IMR-90 (cell line): ENCODE results near the gene STAG2. TPM values are rescaled to one million over a fixed set of nuclear protein-coding genes. Genes with fewer than 3 reads are reported as not detected.

Experiments
- ATAC-seq: fragments of 200-7000 bp; cut with Tn5 transposase; 2 replicates; pipeline ENCODE4 v1.9.1; 2020; ENCODE audit warnings: low read depth, mild to moderate bottlenecking, moderate library complexity
- BruUV-seq: library from RNA; stranded (reverse); fragments of 400-500 nt; replicated peaks from 2 replicates; lab custom pipeline; 2021; lab: Mats Ljungman, UMichigan
- CTCF ChIA-PET: fragments of 300-600 bp; formaldehyde crosslinking; extraction: SDS; loops from one replicate; lab custom pipeline; 2021; ENCODE audit warnings: antibody characterized with exemption; lab: Yijun Ruan, JAX
- POLR2A ChIA-PET: fragments of 300-600 bp; sonication (Branson Sonifier 250); formaldehyde crosslinking; loops from one replicate; lab custom pipeline; 2022; ENCODE audit warnings: antibody characterized with exemption; ENCODE audit not compliant: unreplicated experiment; lab: Charles Lee
- DNase-seq: peaks from one replicate; pipeline ENCODE4 v3.0.0; 2013
- H2AFZ ChIP-seq: replicated peaks from 2 replicates; pipeline ENCODE3; 2013; ENCODE audit warnings: low read length, mild to moderate bottlenecking; ENCODE audit not compliant: poor library complexity
- H2AK5ac ChIP-seq: 2 replicates; pipeline ENCODE4 v1.6.1; 2013; ENCODE audit warnings: low read depth, low read length, inconsistent platforms
- H2AK9ac ChIP-seq: replicated peaks from 2 replicates; pipeline ENCODE3; 2013; ENCODE audit warnings: mild to moderate bottlenecking, low read depth, low read length, moderate library complexity; ENCODE audit not compliant: poor library complexity
- H2BK120ac ChIP-seq: 2 replicates; pipeline ENCODE4 v1.6.1; 2013; ENCODE audit warnings: low read depth, low read length, inconsistent platforms
- H2BK15ac ChIP-seq: 3 replicates; pipeline ENCODE4 v1.6.1; 2013; ENCODE audit warnings: low read depth, low read length, inconsistent platforms
- H2BK20ac ChIP-seq: 2 replicates; pipeline ENCODE4 v1.6.1; 2013; ENCODE audit warnings: low read depth, mild to moderate bottlenecking, inconsistent platforms, low read length, moderate library complexity
- H2BK5ac ChIP-seq: 2 replicates; pipeline ENCODE4 v1.6.1; 2013; ENCODE audit warnings: mild to moderate bottlenecking, low read depth, low read length, inconsistent platforms; ENCODE audit not compliant: poor library complexity, severe bottlenecking
- H3K14ac ChIP-seq: replicated peaks from 2 replicates; pipeline ENCODE4 v1.6.1; 2013; ENCODE audit warnings: low read depth, low read length, inconsistent platforms
- H3K18ac ChIP-seq: 2 replicates; pipeline ENCODE4 v1.6.1; 2013; ENCODE audit warnings: low read depth, low read length, control low read depth
- H3K23ac ChIP-seq: 2 replicates; pipeline ENCODE4 v1.6.1; 2013; ENCODE audit warnings: low read depth, low read length, inconsistent platforms
- H3K27ac ChIP-seq: 2 replicates; pipeline ENCODE4 v1.5.1; 2013; ENCODE audit warnings: mild to moderate bottlenecking, control low read depth, low read length; ENCODE audit not compliant: insufficient read depth
- H3K27me3 ChIP-seq: 2 replicates; pipeline ENCODE4 v1.6.1; 2013; ENCODE audit warnings: low read length; ENCODE audit not compliant: control insufficient read depth, insufficient read depth
- H3K36me3 ChIP-seq: 2 replicates; pipeline ENCODE4 v1.6.1; 2013; ENCODE audit warnings: low read length, mixed read lengths; ENCODE audit not compliant: control insufficient read depth, insufficient read depth
- H3K4ac ChIP-seq: 2 replicates; pipeline ENCODE4 v1.6.1; 2013; ENCODE audit warnings: low read depth, low read length, inconsistent platforms
- H3K4me1 ChIP-seq: 2 replicates; pipeline ENCODE4 v1.6.1; 2013; ENCODE audit warnings: low read length, mixed read lengths; ENCODE audit not compliant: control insufficient read depth, insufficient read depth
- H3K4me2 ChIP-seq: 2 replicates; pipeline ENCODE4 v1.6.1; 2013; ENCODE audit warnings: low read depth, mild to moderate bottlenecking, control low read depth, low read length, moderate library complexity
- H3K4me3 ChIP-seq: 2 replicates; pipeline ENCODE4 v1.5.1; 2013; ENCODE audit warnings: low read depth, mild to moderate bottlenecking, control low read depth, low read length, moderate library complexity; ENCODE audit not compliant: insufficient read depth
- H3K56ac ChIP-seq: 2 replicates; pipeline ENCODE4 v1.6.1; 2013; ENCODE audit warnings: low read length, inconsistent platforms; ENCODE audit not compliant: insufficient read depth; ENCODE audit errors: extremely low read depth
- H3K79me1 ChIP-seq, 2 experiments: 2 replicates each; pipeline ENCODE4 v1.6.1; 2013; ENCODE audit warnings: low read length in 2 of 2, inconsistent platforms in 1 of 2, low read depth in 1 of 2
- H3K9ac ChIP-seq: 2 replicates; pipeline ENCODE4 v1.6.1; 2013; ENCODE audit warnings: low read depth, low read length, control low read depth
- H3K9me1 ChIP-seq: 2 replicates; pipeline ENCODE4 v1.6.1; 2013; ENCODE audit warnings: low read length, inconsistent platforms; ENCODE audit not compliant: insufficient read depth
- H3K9me3 ChIP-seq: 2 replicates; pipeline ENCODE4 v1.6.1; 2013; ENCODE audit warnings: low read length; ENCODE audit not compliant: control insufficient read depth, insufficient read depth
- H4K20me1 ChIP-seq: 2 replicates; pipeline ENCODE4 v1.6.1; 2013; ENCODE audit warnings: low read length, inconsistent platforms; ENCODE audit not compliant: insufficient read depth
- H4K5ac ChIP-seq: 2 replicates; pipeline ENCODE4 v1.6.1; 2013; ENCODE audit warnings: mild to moderate bottlenecking, low read depth, low read length, control low read depth
- H4K8ac ChIP-seq, 2 experiments: 2 replicates each; pipeline ENCODE4 v1.6.1; 2013; ENCODE audit warnings: low read depth in 2 of 2, low read length in 2 of 2, control low read depth in 1 of 2, inconsistent platforms in 1 of 2
- H4K91ac ChIP-seq: 2 replicates; pipeline ENCODE4 v1.6.1; 2013; ENCODE audit warnings: low read depth, low read length, inconsistent platforms; ENCODE audit not compliant: insufficient read depth
- CEBPB ChIP-seq: IDR thresholded peaks from 2 replicates; pipeline ENCODE4 v1.6.1; 2012; ENCODE audit warnings: low read depth, low read length, improper control_type of control experiment
- WGBS, 2 experiments: methylation state at CpG; one replicate each; pipeline versions ENCODE4 v1.1.5 to v1.1.7; 2013; ENCODE audit warnings: missing lambda C conversion rate in 2 of 2; ENCODE audit not compliant: insufficient read length in 1 of 2; ENCODE audit errors: extremely low coverage in 2 of 2; 5-methylcytosine and 5-hydroxymethylcytosine counted together
- dilution Hi-C: fragments of 300-500 bp; cut with HindIII; formaldehyde crosslinking; loops from one replicate; pipeline ENCODE4 v1.14.3; 2018; ENCODE audit warnings: low sequenced_read_pairs; ENCODE audit not compliant: unreplicated experiment
- in situ Hi-C: fragments of 300-500 bp; cut with MboI; formaldehyde crosslinking; loops from 3 replicates; pipeline ENCODE4 v1.14.3; 2019; ENCODE audit warnings: low sequenced_read_pairs, inconsistent platforms, mixed read lengths
- intact Hi-C: fragments of 100-400 bp; cut with micrococcal nuclease; formaldehyde crosslinking; loops from 2 replicates; pipeline ENCODE4 v1.10.0; 2022
- polyA plus RNA-seq, 3 experiments: library from polyadenylated mRNA; depleted of rRNA; stranded (reverse); fragments of >200 nt; gene quantifications; 2 replicates each; pipeline ENCODE4 v1.2.3, GENCODE V29; 2012; ENCODE audit warnings: low replicate concordance in 1 of 3
- total RNA-seq: library from RNA; depleted of rRNA; stranded (reverse); fragments of >200 nt; gene quantifications from 2 replicates; pipeline ENCODE4 v1.2.3, GENCODE V29; 2012

STAG2 gene
- total and polyA plus RNA-seq, 2 of the 4 experiments (the other 2 are of a cell fraction), result 19.6 to 71.2 TPM

DNA sequence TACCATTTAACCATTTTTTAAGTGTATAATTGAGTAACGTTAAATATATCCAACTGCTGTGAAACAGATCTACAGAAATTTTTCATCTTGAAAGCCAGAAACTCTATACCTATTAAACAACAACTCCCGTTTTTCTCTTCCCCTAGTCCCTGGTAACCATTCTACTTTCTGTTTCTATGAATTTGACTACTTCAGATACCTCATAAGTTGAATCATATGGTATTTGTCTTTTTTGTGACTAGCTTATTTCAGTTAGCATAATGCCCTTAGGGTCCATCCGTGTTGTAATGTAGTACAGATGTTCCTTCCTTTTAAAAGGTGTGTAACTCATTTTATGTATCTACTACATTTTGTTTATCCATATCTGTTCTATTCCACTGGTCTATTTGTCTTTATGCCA is 48.7 kb downstream of the STAG2 start:
- Histone ChIP-seq H2AFZ (no peak overlapping the region), H4K5ac (no peak overlapping the region), H4K20me1 (peaks cover 44% of the 10 kb centered on the region), H4K8ac (no peak overlapping the region), H3K4ac (no peak overlapping the region), H3K27me3 (no peaks in the 10 kb centered on the region), H3K36me3 (no peaks in the 10 kb centered on the region), H2AK5ac (no peak overlapping the region), H2BK120ac (no peak overlapping the region), H3K56ac (no peak overlapping the region), H3K4me1 (no peaks in the 10 kb centered on the region), H3K9me1 (no peaks in the 10 kb centered on the region), H3K4me3 (no peak overlapping the region), H2BK20ac (no peak overlapping the region), H3K9ac (no peak overlapping the region), H3K4me2 (no peak overlapping the region), H2BK15ac (no peak overlapping the region), H3K18ac (no peak overlapping the region), H3K14ac (no peak overlapping the region), H3K23ac (no peak overlapping the region), H2BK5ac (no peak overlapping the region), H3K27ac (no peak overlapping the region), H2AK9ac (no peak overlapping the region), H3K9me3 (no peaks in the 10 kb centered on the region), H4K91ac (no peak overlapping the region), H3K79me1 (peaks cover 0 to 10% of the 10 kb centered on the region in 2 experiments; a peak in 2 of 4 replicates)
- DNase-seq (peak; percentile 7), ATAC-seq (no peak)
- no peak for TF ChIP-seq CEBPB
- no CpG with 5 or more reads among the region's 3 CpGs for WGBS, 2 experiments
- POLR2A ChIA-PET, result no interaction called here
- BruUV-seq, result no TSS peak
- dilution Hi-C loops (no loop called here), intact Hi-C loops (no loop called here), in situ Hi-C loops (no loop called here)
- CTCF ChIA-PET, result no interaction called here
